ENCODE data around the gene SV2B.

GRCh38 chr15:91186904-91187656 is 87.0 kb downstream of the SV2B start:
- TF ChIP-seq CTCF (IDR thresholded peaks at IDR 0.05; ENCODE audit: insufficient read depth, low read length), result no peak
- TF ChIP-seq POLR2AphosphoS5 (IDR thresholded peaks at IDR 0.05; ENCODE audit: low read depth), result no peak

Data from HL-60 (cell line).